GM12801 (cell line): ENCODE data around the gene NDUFAF2.

Source experiments
- TF ChIP-seq, protein P1 (sequence below): IDR thresholded peaks from one replicate; pipeline ENCODE4 v1.5.1; 2011; ENCODE audit warnings: control low read depth; ENCODE audit not compliant: insufficient read length; ENCODE audit errors: extremely low read depth

The NDUFAF2 gene

GRCh38 chr5:60943624-60944023, 1.4 kb upstream of the NDUFAF2 start:
- TF ChIP-seq, protein P1, sequence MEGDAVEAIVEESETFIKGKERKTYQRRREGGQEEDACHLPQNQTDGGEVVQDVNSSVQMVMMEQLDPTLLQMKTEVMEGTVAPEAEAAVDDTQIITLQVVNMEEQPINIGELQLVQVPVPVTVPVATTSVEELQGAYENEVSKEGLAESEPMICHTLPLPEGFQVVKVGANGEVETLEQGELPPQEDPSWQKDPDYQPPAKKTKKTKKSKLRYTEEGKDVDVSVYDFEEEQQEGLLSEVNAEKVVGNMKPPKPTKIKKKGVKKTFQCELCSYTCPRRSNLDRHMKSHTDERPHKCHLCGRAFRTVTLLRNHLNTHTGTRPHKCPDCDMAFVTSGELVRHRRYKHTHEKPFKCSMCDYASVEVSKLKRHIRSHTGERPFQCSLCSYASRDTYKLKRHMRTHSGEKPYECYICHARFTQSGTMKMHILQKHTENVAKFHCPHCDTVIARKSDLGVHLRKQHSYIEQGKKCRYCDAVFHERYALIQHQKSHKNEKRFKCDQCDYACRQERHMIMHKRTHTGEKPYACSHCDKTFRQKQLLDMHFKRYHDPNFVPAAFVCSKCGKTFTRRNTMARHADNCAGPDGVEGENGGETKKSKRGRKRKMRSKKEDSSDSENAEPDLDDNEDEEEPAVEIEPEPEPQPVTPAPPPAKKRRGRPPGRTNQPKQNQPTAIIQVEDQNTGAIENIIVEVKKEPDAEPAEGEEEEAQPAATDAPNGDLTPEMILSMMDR: no peak

DNA sequence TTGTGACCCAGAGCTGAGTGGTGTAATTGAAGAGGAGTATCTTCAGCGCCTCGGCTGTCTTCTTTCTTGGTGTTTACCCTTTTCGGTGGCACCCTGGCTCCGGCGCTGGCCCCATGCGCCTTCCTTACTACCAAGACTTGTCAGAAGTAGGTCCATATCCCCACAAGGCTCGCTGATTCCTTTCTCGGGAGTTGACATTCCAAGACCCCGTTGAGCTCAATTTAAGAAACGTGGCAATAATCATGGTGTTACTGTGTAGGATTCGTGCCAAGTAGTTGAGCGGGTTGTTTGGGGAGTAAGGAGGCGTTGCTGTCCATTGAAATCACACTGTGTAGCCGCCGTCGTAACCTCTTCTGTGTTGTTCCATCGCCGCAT, 795 bp downstream of the NDUFAF2 start:
- TF ChIP-seq, protein P1: no peak

DNA sequence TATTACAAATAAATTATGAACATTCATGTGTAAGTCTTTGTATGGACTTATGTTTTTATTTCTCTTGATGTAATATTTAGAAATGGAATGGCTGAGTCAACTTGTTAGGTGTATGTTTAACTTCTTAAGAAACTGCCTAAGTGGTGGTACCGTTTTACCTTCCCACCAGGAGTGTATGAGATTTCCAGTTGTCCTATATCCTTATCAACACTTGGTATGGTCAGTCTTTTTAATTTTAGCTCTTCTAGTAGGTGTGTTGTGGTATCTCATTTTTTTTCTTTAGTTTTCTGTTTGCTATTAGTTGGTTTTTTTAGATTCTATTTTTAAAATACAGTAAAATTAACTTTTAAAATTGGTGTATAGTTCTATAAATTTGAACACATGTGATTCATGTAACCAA, 3.7 kb downstream of the NDUFAF2 start:
- TF ChIP-seq, protein P1: no peak

DNA sequence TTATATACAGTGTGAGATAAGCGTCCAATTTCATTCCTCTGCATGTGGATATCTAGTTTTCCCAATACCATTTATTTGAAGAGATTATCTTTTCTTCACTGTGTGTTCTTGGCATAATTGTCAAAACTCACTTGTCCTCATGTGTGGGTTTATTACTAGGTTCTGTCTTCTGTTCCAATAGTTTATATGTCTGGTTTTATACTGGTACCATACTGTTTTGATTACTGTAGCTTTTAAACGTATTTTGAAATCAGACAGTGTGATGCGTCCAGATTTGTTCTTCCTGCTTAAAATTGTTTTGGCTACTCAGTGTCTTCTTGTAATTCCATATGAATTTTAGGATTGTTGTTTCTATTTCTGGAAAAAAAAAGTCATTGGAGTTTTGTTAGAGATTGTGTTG, 10.2 kb downstream of the NDUFAF2 start:
- TF ChIP-seq, protein P1: no peak

- TF ChIP-seq, protein P1: no peak
These were observed 13.1 kb downstream of the NDUFAF2 start for GRCh38 chr5:60958088-60958487.

GRCh38 chr5:60958712-60959111, 13.7 kb downstream of the NDUFAF2 start:
- TF ChIP-seq, protein P1: no peak

DNA sequence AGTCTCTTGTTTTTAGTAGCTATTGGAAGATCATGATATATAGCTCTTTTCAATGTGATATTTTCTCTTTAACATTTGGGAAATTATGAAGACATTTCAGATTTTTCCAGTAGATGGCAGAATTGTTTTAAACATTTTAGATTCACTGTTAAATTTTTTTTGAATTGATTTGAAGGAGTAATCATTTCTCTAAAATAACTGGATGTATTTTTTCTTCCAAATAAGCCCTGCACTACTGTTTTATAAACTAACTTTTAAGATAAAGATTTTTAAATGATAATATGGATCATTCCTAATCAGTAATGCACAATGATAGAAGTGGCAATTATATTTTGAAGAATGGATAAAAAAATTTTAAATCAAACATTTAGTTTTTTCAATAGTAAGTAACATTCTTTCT, 14.2 kb downstream of the NDUFAF2 start:
- TF ChIP-seq, protein P1: no peak

GRCh38 chr5:60960591-60960990, 15.6 kb downstream of the NDUFAF2 start:
- TF ChIP-seq, protein P1: no peak
